Measurements from ENCODE around the gene STRA8. TPM values are rescaled to one million over a fixed set of nuclear protein-coding genes. Genes with fewer than 3 reads are reported as not detected.

STRA8 gene
- total RNA-seq, 1 experiment from 2014 or later: not detected

- H3K56ac ChIP-seq (ENCODE audit: insufficient read length, low read depth, low read length): no peak overlapping the region
- H4K8ac ChIP-seq (replicated peaks; ENCODE audit: insufficient read length, low read depth, low read length): no peak overlapping the region
- no peak overlapping the region for H3T11ph ChIP-seq (ENCODE audit: low read length)
- H2BK12ac ChIP-seq (ENCODE audit: insufficient read length, low read depth, low read length): no peak overlapping the region
- H4K91ac ChIP-seq (ENCODE audit: insufficient read length, low read depth, low read length): no peak overlapping the region
- no peaks in the 10 kb centered on the region for H3K27me3 ChIP-seq (ENCODE audit: insufficient read depth, low read length)
- no peaks in the 10 kb centered on the region for H3K79me2 ChIP-seq (ENCODE audit: insufficient read depth, low read length)
- Mint-ChIP-seq H3K4me1 (peaks cover 19 to 25% of the 10 kb centered on the region in 2 experiments), H3K36me3 (ENCODE audit: insufficient read depth in 1 of 3, low read depth in 3 of 3) (peaks cover 0 to 16% (median 3%) of the 10 kb centered on the region in 3 experiments; a peak in 4 of 7 replicates), H3K9me3 (peaks cover 7 to 18% of the 10 kb centered on the region in 2 experiments; a peak in 4 of 5 replicates), H3K27ac (no peak overlapping the region), H3K27me3 (ENCODE audit: low read depth) (peaks cover 10% of the 10 kb centered on the region), H3K4me3 (no peak overlapping the region)
- H3K18ac ChIP-seq (ENCODE audit: insufficient read length, low read depth, low read length): no peak overlapping the region
- no peak overlapping the region for H3K9ac ChIP-seq (ENCODE audit: extremely low read depth, insufficient read length, low read length)
- H4K20me1 ChIP-seq (ENCODE audit: control insufficient read depth, insufficient read depth, insufficient read length): no peaks in the 10 kb centered on the region
- H2BK15ac ChIP-seq (ENCODE audit: low read depth, low read length): no peak overlapping the region
- no peak overlapping the region for H2AFZ ChIP-seq (ENCODE audit: low read length)
- H2BK5ac ChIP-seq (ENCODE audit: insufficient read length, low read length): no peak overlapping the region
- no peak overlapping the region for H3K14ac ChIP-seq (ENCODE audit: insufficient read depth, low read length)
- H2BK20ac ChIP-seq (ENCODE audit: low read depth, low read length, poor library complexity, severe bottlenecking): no peak overlapping the region
- no peak overlapping the region for H4K5ac ChIP-seq (ENCODE audit: insufficient read length, low read depth, low read length)
- no peaks in the 10 kb centered on the region for H3K9me3 ChIP-seq (ENCODE audit: control insufficient read depth, low read depth, low read length)
- H3K4me2 ChIP-seq (ENCODE audit: insufficient read depth, insufficient read length, low read length): no peak overlapping the region
- H3K79me1 ChIP-seq (ENCODE audit: insufficient read depth, low read depth, low read length, poor library complexity, severe bottlenecking): no peaks in the 10 kb centered on the region
- TF ChIP-seq CTCF (conservative IDR thresholded peaks at IDR 0.05): no peak
- no peaks in the 10 kb centered on the region for H3K4me1 ChIP-seq (ENCODE audit: insufficient read depth, low read length)
- no peak overlapping the region for H2BK120ac ChIP-seq (ENCODE audit: low read depth, low read length, poor library complexity, severe bottlenecking)
- no peak overlapping the region for H3K4ac ChIP-seq (ENCODE audit: low read depth, low read length)
- WGBS (ENCODE audit: extremely low coverage, insufficient read length, low lambda C conversion rate): no CpG with 5 or more reads among the region's 6 CpGs
- H3K23ac ChIP-seq (ENCODE audit: insufficient read length, low read depth, low read length): no peak overlapping the region
- peak; percentile 10 for DNase-seq
- H3K27ac ChIP-seq (ENCODE audit: insufficient read length, low read depth, low read length): no peak overlapping the region
- no peak overlapping the region for H2AK5ac ChIP-seq (ENCODE audit: insufficient read length, low read length)
- no peaks in the 10 kb centered on the region for H3K23me2 ChIP-seq (ENCODE audit: insufficient read length, low read depth, low read length, poor library complexity, severe bottlenecking)
Observed at GRCh38 chr7:135299235-135299634, 65.6 kb downstream of the STRA8 start.

All from H9 (cell line).